Neural progenitor cell (in vitro differentiated cells): ENCODE results near the gene ALDH1L1.

ENCODE experiments used
- EZH2 ChIP-seq: fragments of 200-600 bp; sonication (generic); IDR thresholded peaks from 2 replicates; pipeline ENCODE4 v1.6.1; 2017; ENCODE audit warnings: antibody characterized with exemption, mild to moderate bottlenecking, moderate library complexity
- EZH2phosphoT487 ChIP-seq: fragments of 200-600 bp; sonication (generic); IDR thresholded peaks from 2 replicates; pipeline ENCODE4 v1.6.1; 2017; ENCODE audit warnings: antibody characterized with exemption
- TF ChIP-seq, protein P1 (sequence below): fragments of 200-600 bp; sonication (generic); IDR thresholded peaks from 2 replicates; pipeline ENCODE4 v1.5.1; 2017; ENCODE audit warnings: antibody characterized with exemption, mild to moderate bottlenecking

DNA sequence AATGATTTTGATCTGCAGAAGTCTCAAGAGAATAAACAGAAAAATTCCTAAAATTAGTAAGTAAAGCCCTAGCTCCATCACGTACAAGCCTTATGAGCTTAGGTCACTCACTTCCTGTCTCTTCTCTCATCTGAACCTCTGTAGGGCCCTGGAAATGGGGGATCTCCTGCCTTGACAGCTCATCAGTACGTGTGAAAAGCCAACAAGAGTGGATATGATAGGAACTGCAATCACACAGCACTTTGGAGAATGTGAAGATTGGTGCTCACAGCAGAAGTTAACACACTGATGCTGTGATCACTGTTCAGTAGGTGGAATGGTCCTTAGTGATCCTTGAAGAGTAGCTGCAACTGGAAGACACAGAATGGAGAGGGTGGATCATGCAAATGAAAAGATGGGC, 27.8 kb upstream of the ALDH1L1 start:
- TF ChIP-seq, protein P1, sequence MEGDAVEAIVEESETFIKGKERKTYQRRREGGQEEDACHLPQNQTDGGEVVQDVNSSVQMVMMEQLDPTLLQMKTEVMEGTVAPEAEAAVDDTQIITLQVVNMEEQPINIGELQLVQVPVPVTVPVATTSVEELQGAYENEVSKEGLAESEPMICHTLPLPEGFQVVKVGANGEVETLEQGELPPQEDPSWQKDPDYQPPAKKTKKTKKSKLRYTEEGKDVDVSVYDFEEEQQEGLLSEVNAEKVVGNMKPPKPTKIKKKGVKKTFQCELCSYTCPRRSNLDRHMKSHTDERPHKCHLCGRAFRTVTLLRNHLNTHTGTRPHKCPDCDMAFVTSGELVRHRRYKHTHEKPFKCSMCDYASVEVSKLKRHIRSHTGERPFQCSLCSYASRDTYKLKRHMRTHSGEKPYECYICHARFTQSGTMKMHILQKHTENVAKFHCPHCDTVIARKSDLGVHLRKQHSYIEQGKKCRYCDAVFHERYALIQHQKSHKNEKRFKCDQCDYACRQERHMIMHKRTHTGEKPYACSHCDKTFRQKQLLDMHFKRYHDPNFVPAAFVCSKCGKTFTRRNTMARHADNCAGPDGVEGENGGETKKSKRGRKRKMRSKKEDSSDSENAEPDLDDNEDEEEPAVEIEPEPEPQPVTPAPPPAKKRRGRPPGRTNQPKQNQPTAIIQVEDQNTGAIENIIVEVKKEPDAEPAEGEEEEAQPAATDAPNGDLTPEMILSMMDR = no peak
- no peak for TF ChIP-seq EZH2
- no peak for TF ChIP-seq EZH2phosphoT487
